Kidney (tissue), 14 donors: Measurements from ENCODE around the gene PITPNM3. TPM values are rescaled to one million over a fixed set of nuclear protein-coding genes. Genes with fewer than 3 reads are reported as not detected.

Experiments used
- DNase-seq, 5 donors: peaks; one replicate each; pipeline ENCODE4 v3.0.0-alpha.2; 2013 to 2020
- FAIRE-seq: peaks from 2 replicates; lab custom pipeline; 2012; peaks lifted over from hg19 to GRCh38; lab: Jason Lieb, UNC
- H3K27ac ChIP-seq, 2 donors: one replicate each; pipeline ENCODE4 v1.7.0; 2013; ENCODE audit warnings: low read depth in 2 of 2, low read length in 2 of 2, inconsistent platforms in 1 of 2
- H3K27me3 ChIP-seq: one replicate; pipeline ENCODE4 v1.7.1; 2013; ENCODE audit warnings: low read length, inconsistent platforms; ENCODE audit not compliant: control insufficient read depth, insufficient read depth
- H3K36me3 ChIP-seq, 3 donors: one replicate each; pipeline versions ENCODE4 v1.7.0 to v1.7.1; 2013; ENCODE audit warnings: low read length in 3 of 3, control low read depth in 1 of 3, inconsistent platforms in 1 of 3; ENCODE audit not compliant: insufficient read depth in 3 of 3, control insufficient read depth in 2 of 3
- H3K4me1 ChIP-seq, 3 donors: one replicate each; pipeline versions ENCODE4 v1.7.0 to v1.7.1; 2013; ENCODE audit warnings: low read length in 3 of 3, inconsistent platforms in 1 of 3, low read depth in 1 of 3; ENCODE audit not compliant: control insufficient read depth in 2 of 3, insufficient read depth in 2 of 3
- H3K4me3 ChIP-seq, 3 donors: one replicate each; pipeline versions ENCODE4 v1.7.0 to v1.8.1; 2013; ENCODE audit warnings: low read length in 3 of 3, control low read depth in 1 of 3, inconsistent platforms in 1 of 3
- H3K9ac ChIP-seq, 3 donors: one replicate each; pipeline versions ENCODE4 v1.7.0 to v1.7.1; 2013; ENCODE audit warnings: low read length in 3 of 3, control low read depth in 1 of 3, inconsistent platforms in 1 of 3
- H3K9me3 ChIP-seq, 3 donors: one replicate each; pipeline versions ENCODE4 v1.7.0 to v1.7.1; 2013; ENCODE audit warnings: low read length in 3 of 3, control low read depth in 1 of 3, inconsistent platforms in 1 of 3; ENCODE audit not compliant: control insufficient read depth in 2 of 3, insufficient read depth in 1 of 3
- intact Hi-C: fragments of 100-400 bp; cut with DNase I; formaldehyde crosslinking; loops from one replicate; pipeline ENCODE4 v1.11.1; 2022
- polyA plus RNA-seq: library from polyadenylated mRNA; stranded (reverse); fragments of 350-450 nt; fragmentation: Illumina TruSeq; extraction: RNeasy Lipid Tissue Mini Kit (QIAGEN cat#74804); gene quantifications from one replicate; pipeline ENCODE4 v1.2.3, GENCODE V29; 2014; ENCODE audit warnings: low read depth, low replicate concordance; ENCODE audit not compliant: insufficient read depth
- total RNA-seq: library from RNA; stranded (reverse); fragmentation: NEBNext Ultra II Directional; extraction: Animal tissue kit (Norgen Biotek cat#: 25700); gene quantifications from one replicate; pipeline ENCODE4 v1.2.1, GENCODE V29; 2021
- TF ChIP-seq, protein P1 (sequence below): IDR thresholded peaks from 3 replicates; pipeline ENCODE4 v1.5.1; 2012; ENCODE audit warnings: mild to moderate bottlenecking, moderate library complexity, borderline replicate concordance; ENCODE audit not compliant: insufficient read depth; ENCODE audit errors: extremely low read depth
- donor health status: control.
- donor health status: control.
- donor health status: control.
- donor health status: control.
- donor health status: control.
- donor health status: DM: yes; HTN: yes; CAD: no.
- donor health status: Normal renal cell carcinoma (clear cell type).

The PITPNM3 gene
- total and polyA plus RNA-seq, 2 donors from 2014 or later, result 1.8 to 9.1 TPM

DNA sequence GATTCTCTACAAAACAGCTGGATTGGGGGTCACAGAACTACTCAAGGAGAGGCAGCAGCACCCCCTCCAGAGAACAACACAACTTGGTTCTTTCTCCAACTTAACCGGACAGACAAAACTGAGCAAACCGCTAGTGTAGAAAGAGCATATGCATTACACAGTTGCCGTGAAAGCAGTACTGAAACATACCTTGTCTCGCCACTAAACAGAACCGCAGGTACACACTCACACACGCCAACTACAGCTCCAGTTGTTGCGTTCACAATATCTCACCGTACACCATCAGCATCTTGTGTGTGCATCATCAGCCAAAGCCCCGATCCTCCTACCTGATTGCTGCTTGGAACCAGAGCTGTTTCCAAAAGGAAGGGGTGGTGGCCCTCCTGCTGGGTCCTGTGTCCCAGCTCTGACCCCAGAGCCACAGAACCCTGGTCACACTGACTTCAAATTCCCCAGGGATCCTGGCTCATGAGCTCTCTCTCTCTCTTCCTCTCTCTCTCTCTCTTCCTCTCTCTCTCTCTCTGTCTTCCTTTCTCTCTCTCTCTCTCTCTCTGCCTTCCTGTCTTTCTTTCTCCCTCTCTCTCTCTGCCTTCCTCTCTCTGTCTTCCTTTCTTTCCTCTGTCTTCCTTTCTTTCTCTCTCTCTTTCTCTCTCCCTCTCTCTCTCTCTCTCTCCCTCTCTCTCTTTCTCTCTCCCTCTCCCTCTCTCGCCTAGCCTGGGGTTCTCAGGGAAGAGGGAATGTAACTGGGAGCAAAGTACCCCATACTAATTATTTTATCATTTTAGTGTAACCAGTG lies 103.7 kb downstream of the PITPNM3 start:
- Histone ChIP-seq H3K4me3 (no peak overlapping the region), H3K4me1 (no peaks in the 10 kb centered on the region), H3K27me3 (no peaks in the 10 kb centered on the region), H3K9ac (no peak overlapping the region), H3K36me3 (no peaks in the 10 kb centered on the region), H3K27ac (no peak overlapping the region), H3K9me3 (no peaks in the 10 kb centered on the region)
- FAIRE-seq, result no peak
- intact Hi-C loops, result no loop called here
- peak in 1 of 5 donors; percentile 40 for DNase-seq
- TF ChIP-seq, protein P1, sequence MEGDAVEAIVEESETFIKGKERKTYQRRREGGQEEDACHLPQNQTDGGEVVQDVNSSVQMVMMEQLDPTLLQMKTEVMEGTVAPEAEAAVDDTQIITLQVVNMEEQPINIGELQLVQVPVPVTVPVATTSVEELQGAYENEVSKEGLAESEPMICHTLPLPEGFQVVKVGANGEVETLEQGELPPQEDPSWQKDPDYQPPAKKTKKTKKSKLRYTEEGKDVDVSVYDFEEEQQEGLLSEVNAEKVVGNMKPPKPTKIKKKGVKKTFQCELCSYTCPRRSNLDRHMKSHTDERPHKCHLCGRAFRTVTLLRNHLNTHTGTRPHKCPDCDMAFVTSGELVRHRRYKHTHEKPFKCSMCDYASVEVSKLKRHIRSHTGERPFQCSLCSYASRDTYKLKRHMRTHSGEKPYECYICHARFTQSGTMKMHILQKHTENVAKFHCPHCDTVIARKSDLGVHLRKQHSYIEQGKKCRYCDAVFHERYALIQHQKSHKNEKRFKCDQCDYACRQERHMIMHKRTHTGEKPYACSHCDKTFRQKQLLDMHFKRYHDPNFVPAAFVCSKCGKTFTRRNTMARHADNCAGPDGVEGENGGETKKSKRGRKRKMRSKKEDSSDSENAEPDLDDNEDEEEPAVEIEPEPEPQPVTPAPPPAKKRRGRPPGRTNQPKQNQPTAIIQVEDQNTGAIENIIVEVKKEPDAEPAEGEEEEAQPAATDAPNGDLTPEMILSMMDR, result no peak

DNA sequence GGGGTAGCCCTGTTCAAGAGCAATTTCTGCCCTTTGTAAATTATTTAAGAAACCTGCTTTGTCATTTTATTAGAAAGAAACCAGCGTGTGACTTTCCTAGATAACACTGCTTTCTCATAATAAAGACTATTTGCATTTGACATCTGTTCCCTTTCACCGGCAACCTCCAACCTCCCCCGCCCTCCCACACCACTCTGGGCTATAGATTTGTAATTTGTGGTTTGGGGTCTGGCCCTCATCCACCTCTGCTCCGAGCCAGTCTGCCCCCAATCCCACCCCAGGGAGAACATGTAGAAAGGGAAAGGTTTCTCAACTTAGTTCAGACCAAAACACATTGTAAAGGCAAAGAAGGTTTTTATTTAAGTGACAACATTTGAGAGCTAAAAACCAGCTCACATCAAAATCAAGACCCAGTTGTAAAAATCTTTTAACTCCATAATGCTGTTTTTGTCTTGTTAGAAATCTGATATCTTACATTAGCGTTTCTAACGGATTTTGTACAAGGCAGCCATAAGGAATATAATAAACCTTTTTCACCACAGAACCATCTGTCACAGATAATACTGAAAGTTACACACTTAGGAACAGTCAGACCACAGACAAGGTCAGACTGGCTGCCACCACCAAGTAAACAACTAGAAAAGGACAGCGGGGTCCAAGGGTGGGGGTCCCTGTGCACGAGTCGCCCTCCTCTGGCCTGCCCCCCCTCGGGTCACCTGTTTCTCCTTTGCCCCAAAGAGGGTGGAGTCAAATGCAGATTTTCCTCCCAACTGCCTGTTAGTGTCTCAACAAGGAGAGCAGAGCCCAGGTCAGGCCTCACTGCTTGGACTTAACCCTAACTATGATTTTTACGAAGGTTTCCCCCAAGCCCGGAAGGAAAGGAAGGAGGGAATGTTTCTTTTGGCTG lies 105.2 kb downstream of the PITPNM3 start:
- FAIRE-seq, result no peak
- intact Hi-C loops, result no loop called here
- no peak overlapping the region for H3K27ac ChIP-seq

DNA sequence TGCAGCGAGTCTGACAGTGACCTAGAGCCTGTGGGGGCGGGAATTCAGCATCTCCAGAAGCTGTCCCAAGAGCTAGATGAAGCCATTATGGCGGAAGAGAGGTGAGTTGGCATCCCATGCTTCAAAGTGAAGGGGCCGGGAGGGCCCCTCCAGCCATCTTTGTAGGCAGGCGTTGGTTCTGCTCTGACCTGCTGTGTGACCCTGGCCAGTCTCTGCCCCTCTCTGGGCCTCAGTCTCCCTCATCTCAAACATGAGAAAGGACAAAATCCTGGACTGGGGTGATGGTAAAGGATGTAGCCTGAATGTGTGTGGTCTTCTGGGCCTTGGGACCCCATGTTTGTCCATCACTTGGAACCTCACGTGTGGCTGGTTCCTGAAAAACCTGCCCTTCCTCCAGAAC lies 107.0 kb downstream of the PITPNM3 start:
- peaks cover 0 to 3% (median 0%) of the 10 kb centered on the region in 3 donors for H3K4me1 ChIP-seq
- TF ChIP-seq, protein P1, result no peak
- FAIRE-seq, result no peak

More for the DNA sequence above, 105.2 kb downstream of the PITPNM3 start:
- H3K27me3 ChIP-seq, result no peaks in the 10 kb centered on the region
- H3K36me3 ChIP-seq, result no peaks in the 10 kb centered on the region
- H3K9me3 ChIP-seq, result no peaks in the 10 kb centered on the region
- DNase-seq, result no peak
- TF ChIP-seq, protein P1, result no peak
- H3K9ac ChIP-seq, result no peak overlapping the region
- no peak overlapping the region for H3K4me3 ChIP-seq
- no peaks in the 10 kb centered on the region for H3K4me1 ChIP-seq

More for the DNA sequence above, 107.0 kb downstream of the PITPNM3 start:
- Histone ChIP-seq H3K27ac (no peak overlapping the region), H3K4me3 (no peak overlapping the region), H3K27me3 (no peaks in the 10 kb centered on the region), H3K36me3 (no peaks in the 10 kb centered on the region), H3K9ac (no peak overlapping the region), H3K9me3 (no peaks in the 10 kb centered on the region)
- intact Hi-C loops, result no loop called here
- DNase-seq, result no peak
